Mucosa of descending colon (tissue), 3 donors: ENCODE data around the gene MED16. TPM values are rescaled to one million over a fixed set of nuclear protein-coding genes. Genes with fewer than 3 reads are reported as not detected.

Experiments
- ATAC-seq: fragments of 200-7000 bp; cut with Tn5 transposase; one replicate; pipeline ENCODE4 v1.9.1; 2020; ENCODE audit warnings: mild to moderate bottlenecking, moderate library complexity
- DNase-seq, 3 donors: peaks; one replicate each; pipeline ENCODE4 v3.0.0-alpha.2; 2020
- H3K36me3 ChIP-seq: fragments of 200-600 bp; one replicate; pipeline ENCODE4 v1.8.0; 2021; ENCODE audit warnings: low read depth, mild to moderate bottlenecking
- H3K4me1 ChIP-seq: fragments of 200-600 bp; one replicate; pipeline ENCODE4 v1.8.0; 2021; ENCODE audit warnings: low read depth, mild to moderate bottlenecking
- H3K4me3 ChIP-seq: fragments of 200-600 bp; one replicate; pipeline ENCODE4 v1.8.0; 2021; ENCODE audit warnings: mild to moderate bottlenecking
- H3K9me3 ChIP-seq: fragments of 200-600 bp; one replicate; pipeline ENCODE4 v1.8.0; 2021; ENCODE audit warnings: mild to moderate bottlenecking
- CTCF ChIP-seq: fragments of 200-600 bp; IDR thresholded peaks from one replicate; pipeline ENCODE4 v1.8.0; 2022; ENCODE audit warnings: antibody characterized with exemption, mild to moderate bottlenecking
- intact Hi-C, 2 donors: fragments of 100-400 bp; cut with DNase I in 1 of 2; cut with micrococcal nuclease in 1 of 2; formaldehyde crosslinking; loops; one replicate each; pipeline versions ENCODE4 v1.11.0 to v1.11.1; 2022; cut with DNase I, micrococcal nuclease
- total RNA-seq, 3 donors: library from RNA; stranded (reverse); fragmentation: NEBNext Ultra II Directional in 2 of 3; extraction: Animal tissue kit (Norgen Biotek cat#: 25700) in 2 of 3; gene quantifications; one replicate each; pipeline versions ENCODE4 v1.2.1 to v1.2.4, GENCODE V29; 2021 to 2023
- donor health status: DM: no; HTN: no; CAD: no; lungs with moderate emphysema.
- donor health status: DM: no; HTN: no; CAD: no.
- donor health status: DM: no; HTN: yes; CAD: no.

Gene MED16
- total RNA-seq, 3 donors from 2014 or later: 53.4 to 77.4 (median 61.4) TPM

GRCh38 chr19:861756-862580 lies 31.0 kb downstream of the MED16 start:
- DNase-seq (peak; percentile 75 to 89 (median 82)), ATAC-seq (peak; percentile 72)
- Histone ChIP-seq H3K9me3 (no peaks in the 10 kb centered on the region), H3K4me1 (peaks cover 10% of the 10 kb centered on the region), H3K36me3 (no peaks in the 10 kb centered on the region), H3K4me3 (no peak overlapping the region)
- TF ChIP-seq CTCF: no peak
- intact Hi-C loops: loop anchor here (5.0 to 10.0 kb wide), 2 partner anchors 55 to 63 kb away; partner anchors contain the start of genes ARID3A (in 1 of the 2) and KISS1R (in 1 of the 2)

- Histone ChIP-seq H3K4me1 (peaks cover 10% of the 10 kb centered on the region), H3K9me3 (no peaks in the 10 kb centered on the region), H3K36me3 (no peaks in the 10 kb centered on the region), H3K4me3 (no peak overlapping the region)
- intact Hi-C loops: loop anchor here (5.0 to 10.0 kb wide), 2 partner anchors 56 to 64 kb away; partner anchors contain the start of genes ARID3A (in 1 of the 2) and KISS1R (in 1 of the 2)
- DNase-seq (peak in 1 of 3 donors; percentile 67), ATAC-seq (no peak)
- no peak for TF ChIP-seq CTCF
Measured at GRCh38 chr19:861141-861755, 31.7 kb downstream of the MED16 start.

GRCh38 chr19:858868-859843 lies 33.8 kb downstream of the MED16 start, which contains the start of gene CFD:
Gene CFD (plus strand): TSS chr19:859664. CDS start chr19:859690, 26 bp downstream.
- TF ChIP-seq CTCF: no peak
- Histone ChIP-seq H3K4me3 (no peak within 1 kb of the TSS), H3K4me1 (peaks cover 10% of the 10 kb centered on the region), H3K36me3 (no peaks in the 10 kb centered on the region), H3K9me3 (no peaks in the 10 kb centered on the region)
- intact Hi-C loops: loop anchor here in 1 of 2 donors (10.0 kb wide), 1 partner anchor 126 kb away; the partner anchor contains the start of gene WDR18
- ATAC-seq: peak; percentile 4
- DNase-seq: peak; percentile 52 to 76 (median 69)

- TF ChIP-seq CTCF: no peak
- no peak overlapping the region for H3K4me3 ChIP-seq
- H3K36me3 ChIP-seq: no peaks in the 10 kb centered on the region
- peaks cover 5% of the 10 kb centered on the region for H3K4me1 ChIP-seq
- ATAC-seq (no peak), DNase-seq (peak in 1 of 3 donors; percentile 32)
- intact Hi-C loops: loop anchor here in 1 of 2 donors (10.0 kb wide), 1 partner anchor 127 kb away; the partner anchor contains the start of gene WDR18
- H3K9me3 ChIP-seq: no peaks in the 10 kb centered on the region
Measured at GRCh38 chr19:858284-858683, 34.7 kb downstream of the MED16 start.
